ENCODE results near the gene CDK5RAP2. TPM values are rescaled to one million over a fixed set of nuclear protein-coding genes. Genes with fewer than 3 reads are reported as not detected.
"Not testable (repeated sequence)": the region's sequence is repeated elsewhere in the genome, so short reads cannot be mapped to it uniquely, and the experiment has no call there.

CDK5RAP2 gene
- total and polyA plus RNA-seq, 4 donors = 36.5 to 60.4 (median 47.4) TPM

GRCh38 chr9:120526534-120526933, 53.4 kb downstream of the CDK5RAP2 start:
- no peaks in the 10 kb centered on the region for H3K4me1 ChIP-seq (ENCODE audit: control insufficient read depth, insufficient read depth, low read length)
- peaks cover 47% of the 10 kb centered on the region for H3K36me3 ChIP-seq (ENCODE audit: control insufficient read depth, insufficient read depth, low read length)
- no peak for DNase-seq (ENCODE audit: low read depth in 4 of 6, low spot score in 6 of 6)
- no peaks in the 10 kb centered on the region for H3K9me3 ChIP-seq (ENCODE audit: control insufficient read depth, insufficient read depth, low read length)
- H3K4me3 ChIP-seq (ENCODE audit: low read depth, low read length) = no peak overlapping the region
- H3K27ac ChIP-seq (ENCODE audit: low read depth, low read length) = no peak overlapping the region
- H3K27me3 ChIP-seq (ENCODE audit: control insufficient read depth, insufficient read depth, low read length) = no peaks in the 10 kb centered on the region
- WGBS (ENCODE audit: insufficient coverage) = 100% methylated on average over 2 of the region's 3 CpGs

DNA sequence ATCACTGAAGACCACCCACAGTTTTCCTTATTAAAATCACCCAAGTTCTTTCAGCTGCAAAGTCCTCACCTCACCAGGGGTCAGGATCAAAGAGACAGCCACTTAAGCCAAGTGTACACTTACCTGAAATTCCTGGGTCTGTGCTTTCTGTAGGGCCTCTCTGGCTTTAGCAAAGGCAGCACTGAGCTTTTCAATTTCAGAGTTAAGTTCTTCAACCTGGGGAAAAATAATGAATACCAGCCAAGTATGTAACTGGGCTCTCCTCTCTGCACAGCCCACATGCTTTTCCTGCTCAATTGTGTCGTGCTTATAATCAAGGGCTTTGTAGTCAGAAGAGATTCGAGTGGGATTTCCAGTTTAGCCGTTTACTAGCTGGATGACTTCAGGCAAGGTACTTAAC, 55.1 kb downstream of the CDK5RAP2 start:
- Histone ChIP-seq H3K4me3 (ENCODE audit: low read depth, low read length) (no peak overlapping the region), H3K27me3 (ENCODE audit: control insufficient read depth, insufficient read depth, low read length) (no peaks in the 10 kb centered on the region), H3K4me1 (ENCODE audit: control insufficient read depth, insufficient read depth, low read length) (no peaks in the 10 kb centered on the region), H3K9me3 (ENCODE audit: control insufficient read depth, insufficient read depth, low read length) (no peaks in the 10 kb centered on the region), H3K27ac (ENCODE audit: low read depth, low read length) (no peak overlapping the region), H3K36me3 (ENCODE audit: control insufficient read depth, insufficient read depth, low read length) (peaks cover 43% of the 10 kb centered on the region)
- 72% methylated on average over 3 of the region's 3 CpGs for WGBS (ENCODE audit: insufficient coverage)
- peak in 1 of 6 donors; percentile 56 for DNase-seq (ENCODE audit: low read depth in 4 of 6, low spot score in 6 of 6)

GRCh38 chr9:120524038-120524437, 55.9 kb downstream of the CDK5RAP2 start:
- DNase-seq (ENCODE audit: low read depth in 4 of 6, low spot score in 6 of 6) = no peak
- Histone ChIP-seq H3K36me3 (ENCODE audit: control insufficient read depth, insufficient read depth, low read length) (peaks cover 36% of the 10 kb centered on the region), H3K4me3 (ENCODE audit: low read depth, low read length) (no peak overlapping the region), H3K9me3 (ENCODE audit: control insufficient read depth, insufficient read depth, low read length) (no peaks in the 10 kb centered on the region), H3K27me3 (ENCODE audit: control insufficient read depth, insufficient read depth, low read length) (no peaks in the 10 kb centered on the region), H3K4me1 (ENCODE audit: control insufficient read depth, insufficient read depth, low read length) (no peaks in the 10 kb centered on the region), H3K27ac (ENCODE audit: low read depth, low read length) (no peak overlapping the region)
- 100% methylated on average over 2 of the region's 3 CpGs for WGBS (ENCODE audit: insufficient coverage)

GRCh38 chr9:120522558-120522957, 57.4 kb downstream of the CDK5RAP2 start:
- no CpG with 5 or more reads among the region's 1 CpG for WGBS (ENCODE audit: insufficient coverage)
- H3K36me3 ChIP-seq (ENCODE audit: control insufficient read depth, insufficient read depth, low read length) = peaks cover 36% of the 10 kb centered on the region

DNA sequence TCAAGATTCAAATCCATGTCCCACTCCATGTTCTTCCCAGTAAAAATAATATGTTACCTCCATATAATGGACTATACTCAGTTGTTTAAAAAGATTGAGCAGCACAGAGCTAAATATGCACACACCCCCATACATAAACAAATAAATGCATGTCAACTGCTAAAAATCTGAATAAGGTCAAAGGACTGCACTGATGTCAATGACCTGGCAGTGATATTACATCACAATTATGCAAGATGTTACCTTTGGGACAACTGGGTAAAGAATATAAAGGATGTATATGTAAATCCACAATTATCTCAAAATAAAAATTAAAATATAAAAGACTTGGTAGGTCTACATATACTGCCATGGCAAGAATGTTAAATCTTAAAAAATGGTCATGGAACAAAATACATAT, 57.9 kb downstream of the CDK5RAP2 start:
- Histone ChIP-seq H3K4me1 (ENCODE audit: control insufficient read depth, insufficient read depth, low read length) (no peaks in the 10 kb centered on the region), H3K36me3 (ENCODE audit: control insufficient read depth, insufficient read depth, low read length) (peaks cover 35% of the 10 kb centered on the region), H3K27ac (ENCODE audit: low read depth, low read length) (no peak overlapping the region), H3K9me3 (ENCODE audit: control insufficient read depth, insufficient read depth, low read length) (no peaks in the 10 kb centered on the region), H3K27me3 (ENCODE audit: control insufficient read depth, insufficient read depth, low read length) (no peaks in the 10 kb centered on the region), H3K4me3 (ENCODE audit: low read depth, low read length) (no peak overlapping the region)
- DNase-seq (ENCODE audit: low read depth in 4 of 6, low spot score in 6 of 6) = no peak

More at GRCh38 chr9:120522558-120522957, 57.4 kb downstream of the CDK5RAP2 start:
- no peak overlapping the region for H3K27ac ChIP-seq (ENCODE audit: low read depth, low read length)
- H3K27me3 ChIP-seq (ENCODE audit: control insufficient read depth, insufficient read depth, low read length) = no peaks in the 10 kb centered on the region
- DNase-seq (ENCODE audit: low read depth in 4 of 6, low spot score in 6 of 6) = peak in 1 of 6 donors; percentile 9
- H3K4me1 ChIP-seq (ENCODE audit: control insufficient read depth, insufficient read depth, low read length) = no peaks in the 10 kb centered on the region
- H3K4me3 ChIP-seq (ENCODE audit: low read depth, low read length) = no peak overlapping the region
- no peaks in the 10 kb centered on the region for H3K9me3 ChIP-seq (ENCODE audit: control insufficient read depth, insufficient read depth, low read length)

GRCh38 chr9:120521101-120521500, 58.9 kb downstream of the CDK5RAP2 start:
- Histone ChIP-seq H3K27ac (ENCODE audit: low read depth, low read length) (no peak overlapping the region), H3K4me3 (ENCODE audit: low read depth, low read length) (no peak overlapping the region), H3K9me3 (ENCODE audit: control insufficient read depth, insufficient read depth, low read length) (no peaks in the 10 kb centered on the region), H3K4me1 (ENCODE audit: control insufficient read depth, insufficient read depth, low read length) (no peaks in the 10 kb centered on the region), H3K27me3 (ENCODE audit: control insufficient read depth, insufficient read depth, low read length) (no peaks in the 10 kb centered on the region), H3K36me3 (ENCODE audit: control insufficient read depth, insufficient read depth, low read length) (peaks cover 25% of the 10 kb centered on the region)
- DNase-seq (ENCODE audit: low read depth in 4 of 6, low spot score in 6 of 6) = no peak
- WGBS (ENCODE audit: insufficient coverage) = no CpG with 5 or more reads among the region's 2 CpGs

- no CpG with 5 or more reads among the region's 4 CpGs for whole genome bisulfite sequencing (ENCODE audit: insufficient coverage)
- DNase-seq (ENCODE audit: low read depth in 4 of 6, low spot score in 6 of 6); H3K9me3 ChIP-seq (ENCODE audit: control insufficient read depth, insufficient read depth, low read length); H3K4me1 ChIP-seq (ENCODE audit: control insufficient read depth, insufficient read depth, low read length); H3K27me3 ChIP-seq (ENCODE audit: control insufficient read depth, insufficient read depth, low read length); H3K4me3 ChIP-seq (ENCODE audit: low read depth, low read length); H3K27ac ChIP-seq (ENCODE audit: low read depth, low read length): not testable (repeated sequence)
- peaks cover 14% of the 10 kb centered on the region for H3K36me3 ChIP-seq (ENCODE audit: control insufficient read depth, insufficient read depth, low read length)
Observed at GRCh38 chr9:120515996-120516395, 64.0 kb downstream of the CDK5RAP2 start.

GRCh38 chr9:120515481-120515880, 64.5 kb downstream of the CDK5RAP2 start:
- H3K27ac ChIP-seq (ENCODE audit: low read depth, low read length); H3K9me3 ChIP-seq (ENCODE audit: control insufficient read depth, insufficient read depth, low read length); H3K4me3 ChIP-seq (ENCODE audit: low read depth, low read length); DNase-seq (ENCODE audit: low read depth in 4 of 6, low spot score in 6 of 6); H3K27me3 ChIP-seq (ENCODE audit: control insufficient read depth, insufficient read depth, low read length); H3K4me1 ChIP-seq (ENCODE audit: control insufficient read depth, insufficient read depth, low read length): not testable (repeated sequence)
- peaks cover 14% of the 10 kb centered on the region for H3K36me3 ChIP-seq (ENCODE audit: control insufficient read depth, insufficient read depth, low read length)
- no CpG with 5 or more reads among the region's 3 CpGs for WGBS (ENCODE audit: insufficient coverage)

DNA sequence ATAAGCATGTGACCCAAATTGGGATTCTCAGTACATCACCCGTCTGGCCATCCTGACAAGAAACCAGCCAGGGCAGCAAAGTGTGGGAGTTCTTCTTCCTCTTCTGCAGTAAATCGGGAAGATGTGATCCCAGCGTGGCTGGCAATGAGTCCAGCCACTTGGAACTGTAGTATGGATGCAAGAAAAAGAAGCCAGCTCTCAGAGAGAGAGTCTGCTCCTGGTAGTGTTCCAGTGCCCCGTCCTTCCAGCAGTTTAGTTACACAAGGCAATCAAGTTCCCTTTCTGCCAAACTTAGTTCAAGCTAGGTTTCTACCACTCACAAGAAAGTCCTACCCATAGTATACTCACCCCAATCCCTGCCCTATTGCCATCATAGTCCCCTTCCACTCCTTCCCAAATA, 65.6 kb downstream of the CDK5RAP2 start:
- peak in 1 of 6 donors; percentile 51 for DNase-seq (ENCODE audit: low read depth in 4 of 6, low spot score in 6 of 6)
- WGBS (ENCODE audit: insufficient coverage) = 100% methylated on average over 1 of the region's 4 CpGs
- Histone ChIP-seq H3K4me1 (ENCODE audit: control insufficient read depth, insufficient read depth, low read length) (peaks cover 5% of the 10 kb centered on the region), H3K4me3 (ENCODE audit: low read depth, low read length) (no peak overlapping the region), H3K36me3 (ENCODE audit: control insufficient read depth, insufficient read depth, low read length) (peaks cover 14% of the 10 kb centered on the region), H3K27me3 (ENCODE audit: control insufficient read depth, insufficient read depth, low read length) (no peaks in the 10 kb centered on the region), H3K27ac (ENCODE audit: low read depth, low read length) (no peak overlapping the region), H3K9me3 (ENCODE audit: control insufficient read depth, insufficient read depth, low read length) (no peaks in the 10 kb centered on the region)

DNA sequence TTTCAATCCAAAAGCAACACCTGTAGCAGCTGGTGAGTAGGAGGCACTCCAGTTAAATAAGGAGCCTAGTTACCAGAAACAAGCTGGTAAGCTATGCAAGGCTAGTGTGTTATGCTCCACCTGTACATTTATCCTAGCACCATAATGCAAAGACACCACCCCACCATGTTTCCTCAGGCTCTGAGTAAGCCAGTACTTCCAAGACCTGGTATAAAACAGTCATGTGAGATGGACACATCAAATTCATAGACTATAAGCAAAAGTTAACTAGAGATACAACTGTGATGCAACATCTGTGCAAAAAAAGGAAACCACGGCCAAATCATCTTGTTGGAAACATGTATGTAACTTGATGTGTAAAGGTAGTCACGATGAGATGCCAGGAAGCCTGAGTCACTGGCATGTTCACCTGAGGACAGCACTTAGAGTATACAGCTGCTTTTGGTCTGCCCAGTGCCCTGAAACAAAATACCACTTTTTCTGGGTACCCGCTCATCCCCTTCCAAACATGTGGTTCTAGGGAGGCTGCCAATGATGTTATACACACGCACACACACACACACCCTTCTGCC, 66.1 kb downstream of the CDK5RAP2 start:
- Histone ChIP-seq H3K9me3 (ENCODE audit: control insufficient read depth, insufficient read depth, low read length) (no peaks in the 10 kb centered on the region), H3K4me3 (ENCODE audit: low read depth, low read length) (no peak overlapping the region), H3K4me1 (ENCODE audit: control insufficient read depth, insufficient read depth, low read length) (peaks cover 5% of the 10 kb centered on the region), H3K36me3 (ENCODE audit: control insufficient read depth, insufficient read depth, low read length) (peaks cover 14% of the 10 kb centered on the region), H3K27ac (ENCODE audit: low read depth, low read length) (no peak overlapping the region), H3K27me3 (ENCODE audit: control insufficient read depth, insufficient read depth, low read length) (no peaks in the 10 kb centered on the region)
- no peak for DNase-seq (ENCODE audit: low read depth in 4 of 6, low spot score in 6 of 6)
- WGBS (ENCODE audit: insufficient coverage) = 83% methylated on average over 4 of the region's 4 CpGs
